K562 (cell line): ENCODE results near the gene ST6GALNAC6. TPM values are rescaled to one million over a fixed set of nuclear protein-coding genes. Genes with fewer than 3 reads are reported as not detected.

Experiments used
- CBFB ChIP-seq: sonication (generic); formaldehyde crosslinking; IDR thresholded peaks from 2 replicates; pipeline ENCODE4 v1.4.0; 2020; ENCODE audit warnings: mild to moderate bottlenecking, missing genetic modification reagents
- HNRNPK ChIP-seq: fragments of 200-400 bp; formaldehyde crosslinking; IDR thresholded peaks from one replicate; pipeline ENCODE4 v1.6.1; 2018; ENCODE audit warnings: mild to moderate bottlenecking, low read depth, low read length; ENCODE audit not compliant: poor library complexity, severe bottlenecking
- LCOR ChIP-seq: sonication (generic); formaldehyde crosslinking; IDR thresholded peaks from 2 replicates; pipeline ENCODE4 v1.8.0; 2022; ENCODE audit warnings: mild to moderate bottlenecking, missing genetic modification reagents
- MCM7 ChIP-seq, 2 experiments: fragments of 450-650 bp; IDR thresholded peaks; 2 replicates each; pipeline ENCODE4 v1.6.1; 2016 to 2018
- POLR2G ChIP-seq: fragments of 200-400 bp; formaldehyde crosslinking; IDR thresholded peaks from 2 replicates; pipeline ENCODE4 v1.6.1; 2017; ENCODE audit warnings: low read depth, mild to moderate bottlenecking, antibody characterized with exemption, low read length, moderate library complexity
- POLR3A ChIP-seq: IDR thresholded peaks from 2 replicates; pipeline ENCODE4 v1.6.1; 2011; ENCODE audit warnings: borderline replicate concordance, mild to moderate bottlenecking, moderate library complexity; ENCODE audit not compliant: insufficient read length, insufficient read depth; ENCODE audit errors: extremely low read depth
- RREB1 ChIP-seq: fragments of 250-450 bp; sonication (Bioruptor Pico); IDR thresholded peaks from 2 replicates; pipeline ENCODE4 v1.4.0; 2020
- ZNF318 ChIP-seq, 2 experiments: fragments of 450-650 bp; IDR thresholded peaks; 2 replicates each; pipeline ENCODE4 v1.6.1; 2016; ENCODE audit warnings: mild to moderate bottlenecking in 2 of 2, borderline replicate concordance in 1 of 2, low read depth in 1 of 2, moderate library complexity in 1 of 2
- ZSCAN32 ChIP-seq: fragments of 450-650 bp; formaldehyde crosslinking; IDR thresholded peaks from 2 replicates; pipeline ENCODE4 v1.4.0; 2020; ENCODE audit warnings: mild to moderate bottlenecking, moderate library complexity
- polyA plus RNA-seq, 8 experiments: library from polyadenylated mRNA; depleted of rRNA in 4 of 8; stranded (reverse) in 5 of 8; unstranded in 3 of 8; fragments of >200 nt; fragmentation: Nextera tagmentation in 2 of 8; fragmentation: Illumina TruSeq in 1 of 8; extraction: Ambion mirVana in 2 of 8; extraction: Trizol in 1 of 8; gene quantifications; 2 replicates each; pipeline versions ENCODE4 v1.2.1 to v1.2.3, GENCODE V29; 2011 to 2014; ENCODE audit warnings: inconsistent platforms in 1 of 8, missing spikeins in 1 of 8
- total RNA-seq, 7 experiments: library from RNA; depleted of rRNA in 6 of 7; stranded (reverse); fragments of >200 nt in 6 of 7; fragmentation: Illumina TruSeq in 2 of 7; extraction: Trizol in 2 of 7; gene quantifications; 2 replicates each; pipeline versions ENCODE4 v1.2.1 to v1.2.3, GENCODE V29; 2011 to 2021; ENCODE audit warnings: low replicate concordance in 1 of 7

The ST6GALNAC6 gene
- total and polyA plus RNA-seq, 9 of the 15 experiments (the other 6 are each of a cell fraction or from before 2014, with no cell fraction given), result 0.13 to 23.0 (median 14.5) TPM

GRCh38 chr9:127927201-127927987, 28.0 kb upstream of the ST6GALNAC6 start (continued):
- TF ChIP-seq RREB1, result no peak
- TF ChIP-seq LCOR, result 0 out of 2 replicates have a peak, but pooled peaks have one; percentile 23
- no peak for TF ChIP-seq CBFB (CRISPR knock-in tag)
- TF ChIP-seq POLR3A, result no peak
- no peak for TF ChIP-seq HNRNPK
- TF ChIP-seq ZNF318 (IDR thresholded peaks at IDR 0.05; ENCODE audit: borderline replicate concordance in 1 of 2, low read depth in 1 of 2), result no peak
- no peak for TF ChIP-seq MCM7 (IDR thresholded peaks at IDR 0.05)
- peak; percentile 18 for TF ChIP-seq POLR2G
- TF ChIP-seq ZSCAN32 (CRISPR knock-in tag), result no peak
